Colon (tissue), 2 donors: ENCODE results near the gene IQGAP3.
"Not testable (repeated sequence)": the region's sequence is repeated elsewhere in the genome, so short reads cannot be mapped to it uniquely, and the experiment has no call there.

Source experiments
- FAIRE-seq: peaks from 2 replicates; lab custom pipeline; 2012; peaks lifted over from hg19 to GRCh38; lab: Jason Lieb, UNC
- donor health status: control.
- donor health status: control.

The IQGAP3 gene

DNA sequence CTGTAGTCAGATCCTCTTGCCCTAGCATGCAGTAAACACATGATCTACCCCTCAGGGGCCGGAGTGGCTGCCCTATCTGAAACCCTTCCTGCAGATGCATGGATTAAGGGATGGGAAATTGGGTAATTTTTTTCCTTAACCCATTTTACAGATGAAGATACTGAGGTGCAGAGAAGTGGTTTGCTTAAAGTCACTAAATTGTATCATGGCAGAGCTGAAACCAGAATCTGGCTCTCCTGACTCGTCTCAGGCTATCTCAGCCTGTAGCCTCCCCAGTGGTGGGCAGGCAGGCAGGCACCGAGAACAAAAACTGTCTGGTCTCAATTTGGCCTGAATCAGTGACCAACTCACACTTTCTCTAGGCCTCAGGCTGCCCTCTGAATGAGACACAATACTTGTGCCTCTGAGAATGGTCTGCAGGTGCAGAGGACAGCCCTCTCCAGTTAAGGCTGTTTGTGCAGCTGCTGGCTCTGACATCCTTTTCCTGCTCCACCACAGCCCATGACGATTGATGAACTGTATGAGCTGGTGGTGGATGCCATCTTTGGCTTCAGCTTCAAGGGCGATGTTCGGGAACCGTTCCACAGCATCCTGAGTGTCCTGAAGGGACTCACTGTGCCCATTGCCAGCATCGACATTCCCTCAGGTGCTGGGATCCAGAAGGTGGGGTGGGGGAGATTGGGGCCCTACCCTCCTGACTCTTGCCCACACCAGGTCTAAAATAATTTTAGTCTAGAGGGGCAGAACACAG is 20.7 kb upstream of the IQGAP3 start:
- no peak for FAIRE-seq

DNA sequence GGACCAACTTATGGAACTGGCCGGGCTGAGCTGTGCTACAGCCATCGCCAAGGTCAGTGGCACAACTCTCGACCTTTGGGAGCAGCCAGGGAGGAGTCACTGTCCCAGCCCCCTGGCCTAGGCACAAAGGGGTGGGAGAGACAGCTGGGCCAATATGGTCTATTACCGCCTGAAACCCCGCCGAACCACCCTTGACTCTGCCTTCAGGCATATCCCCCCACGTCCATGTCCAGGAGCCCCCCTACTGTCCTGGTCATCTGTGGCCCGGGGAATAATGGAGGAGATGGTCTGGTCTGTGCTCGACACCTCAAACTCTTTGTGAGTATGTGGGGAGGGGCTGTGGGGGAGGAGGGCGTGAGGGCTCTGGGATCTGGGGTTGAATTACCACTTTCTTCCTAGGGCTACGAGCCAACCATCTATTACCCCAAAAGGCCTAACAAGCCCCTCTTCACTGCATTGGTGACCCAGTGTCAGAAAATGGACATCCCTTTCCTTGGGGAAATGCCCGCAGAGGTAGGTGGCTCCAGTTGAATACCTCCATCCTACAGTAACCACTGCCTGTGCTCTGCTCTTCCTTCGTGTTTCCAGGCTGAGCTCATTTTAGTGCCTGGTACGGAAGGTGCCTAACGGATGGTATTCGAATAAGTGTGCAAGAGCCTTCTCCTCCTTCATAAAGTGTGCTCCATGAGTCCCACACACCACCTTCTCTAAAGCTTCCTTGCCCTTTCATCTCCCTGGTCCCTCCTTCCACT is 20.0 kb upstream of the IQGAP3 start:
- no peak for FAIRE-seq

- FAIRE-seq: no peak
These were observed 19.2 kb upstream of the IQGAP3 start, which contains the start of gene NAXE for GRCh38 chr1:156591432-156592157. TSS of gene NAXE (plus strand) at chr1:156591776. CDS start at chr1:156591805, 29 bp downstream.

DNA sequence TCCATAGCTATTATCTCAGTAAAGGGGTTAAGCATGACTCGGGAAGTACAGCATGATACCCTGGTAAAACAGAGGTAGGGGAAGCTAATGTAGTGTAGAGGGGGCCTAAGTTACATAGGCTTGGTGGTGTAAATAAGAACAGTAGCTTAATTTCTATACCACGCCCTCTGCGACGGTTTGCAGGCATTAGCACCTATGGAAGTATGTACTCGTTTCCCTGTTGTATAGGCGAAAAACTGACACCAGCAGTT is 18.7 kb upstream of the IQGAP3 start:
- no peak for FAIRE-seq

- no peak for FAIRE-seq
These were observed 18.2 kb upstream of the IQGAP3 start for GRCh38 chr1:156590326-156591180.

- FAIRE-seq: no peak
These were observed 17.2 kb upstream of the IQGAP3 start for GRCh38 chr1:156589546-156589945.

- FAIRE-seq: not testable (repeated sequence)
These were observed 15.6 kb upstream of the IQGAP3 start for GRCh38 chr1:156587927-156588326.

DNA sequence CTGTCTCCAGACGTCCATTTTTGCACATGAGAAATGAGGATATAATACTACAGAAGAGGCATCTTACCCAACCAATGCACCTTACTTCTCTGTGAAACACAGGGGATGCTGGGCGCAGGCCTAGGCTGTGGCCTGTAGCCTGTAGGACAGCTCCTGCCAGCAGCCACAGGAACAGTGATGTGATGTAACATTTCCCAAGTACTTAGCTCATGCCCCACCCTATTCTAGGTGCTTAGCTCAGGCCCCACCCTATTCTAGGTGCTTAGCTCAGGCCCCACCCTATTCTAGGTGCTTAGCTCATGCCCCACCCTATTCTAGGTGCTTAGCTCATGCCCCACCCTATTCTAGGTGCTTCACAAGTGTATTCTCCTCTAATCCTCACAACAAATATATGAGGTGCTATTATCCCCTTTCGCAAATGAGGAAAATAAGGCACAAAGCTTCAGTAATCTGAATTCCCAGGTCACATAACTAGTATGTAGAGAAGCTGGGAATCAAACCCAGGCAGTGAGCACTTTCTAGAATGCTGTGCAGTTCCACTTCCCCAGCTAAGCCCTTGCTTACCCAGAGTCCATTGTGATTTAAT is 14.6 kb upstream of the IQGAP3 start:
- FAIRE-seq: no peak

DNA sequence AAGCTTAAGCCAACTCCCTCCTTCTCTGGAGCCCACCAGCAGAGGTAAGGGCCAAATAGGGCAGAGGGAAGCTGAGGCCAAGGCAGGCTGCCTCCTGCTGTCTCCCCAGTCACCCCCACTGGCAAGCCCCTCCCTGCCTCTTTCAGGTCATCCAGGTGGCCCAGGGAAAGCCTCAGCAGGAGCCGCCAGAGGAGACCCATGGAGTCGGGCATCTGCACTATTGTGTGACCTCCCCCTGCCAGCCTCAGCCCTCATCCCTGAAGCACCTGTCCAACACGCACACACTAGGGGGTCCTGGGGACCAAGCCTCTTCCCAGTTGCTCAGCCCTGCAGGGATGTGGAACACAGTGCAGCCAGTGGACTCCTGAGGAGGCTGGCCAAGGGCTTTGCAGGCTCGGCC is 14.0 kb upstream of the IQGAP3 start:
- FAIRE-seq: no peak

GRCh38 chr1:156584813-156585212 is 12.4 kb upstream of the IQGAP3 start:
- no peak for FAIRE-seq

- FAIRE-seq: no peak
These were observed 11.7 kb upstream of the IQGAP3 start for GRCh38 chr1:156583821-156584622.

GRCh38 chr1:156582388-156583017 is 10.1 kb upstream of the IQGAP3 start:
- FAIRE-seq: no peak

DNA sequence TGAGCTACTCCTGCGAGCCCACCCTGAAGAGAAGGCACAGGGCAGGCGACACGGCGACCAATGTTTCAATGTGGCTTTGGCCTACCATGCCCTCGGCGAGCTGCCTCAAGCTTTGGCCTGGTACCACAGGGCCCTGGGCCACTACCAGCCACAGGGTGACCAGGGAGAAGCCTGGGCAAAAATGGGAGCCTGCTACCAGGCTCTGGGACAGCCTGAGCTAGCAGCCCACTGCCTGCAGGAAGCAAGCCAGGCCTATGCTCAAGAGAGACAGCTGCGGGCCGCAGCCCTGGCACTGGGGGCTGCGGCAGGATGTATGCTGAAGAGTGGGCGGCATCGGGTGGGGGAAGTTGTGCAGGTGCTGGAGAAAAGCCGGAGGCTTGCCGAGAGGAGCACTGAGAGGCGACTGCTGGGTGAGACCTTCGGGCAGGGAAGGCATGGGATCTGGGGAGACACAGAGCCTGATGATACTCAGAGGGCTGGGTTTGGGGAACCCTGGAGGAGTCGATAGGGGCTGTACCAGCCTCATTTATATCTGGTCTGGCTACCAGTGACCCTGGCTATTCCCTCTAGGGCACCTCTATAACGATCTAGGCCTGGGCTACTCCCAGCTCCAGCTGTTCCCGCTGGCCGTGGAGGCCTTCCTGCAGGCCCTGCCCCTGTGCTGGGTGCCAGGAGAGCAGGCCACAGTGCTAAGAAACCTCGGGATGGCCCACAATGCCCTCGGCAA is 9.5 kb upstream of the IQGAP3 start:
- FAIRE-seq: no peak

DNA sequence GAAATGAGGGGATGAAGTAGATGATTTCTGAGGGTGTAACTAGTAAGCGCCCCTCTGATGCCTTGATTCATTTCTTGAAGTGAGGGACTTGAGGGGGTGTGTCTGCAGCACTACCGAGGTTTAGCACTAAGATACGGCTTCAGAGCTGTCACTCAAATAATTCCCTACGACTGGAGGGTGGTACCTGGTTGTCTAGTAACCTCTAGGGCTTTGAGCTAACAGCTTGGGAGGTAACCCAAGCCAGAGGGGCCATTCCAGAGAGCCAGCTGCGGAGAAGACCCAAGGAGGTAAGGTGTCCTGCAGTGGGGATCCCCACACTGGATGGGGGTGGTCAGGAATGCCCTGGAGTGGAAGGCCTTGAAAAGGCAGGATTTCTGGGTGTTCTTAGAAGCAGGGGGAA is 7.1 kb upstream of the IQGAP3 start, which contains the start of gene TTC24:
Gene TTC24 (plus strand): TSS at position 252 of the 400 bp plus-strand sequence. CDS start 1,642 bp downstream, outside the sequence.
- FAIRE-seq: no peak

DNA sequence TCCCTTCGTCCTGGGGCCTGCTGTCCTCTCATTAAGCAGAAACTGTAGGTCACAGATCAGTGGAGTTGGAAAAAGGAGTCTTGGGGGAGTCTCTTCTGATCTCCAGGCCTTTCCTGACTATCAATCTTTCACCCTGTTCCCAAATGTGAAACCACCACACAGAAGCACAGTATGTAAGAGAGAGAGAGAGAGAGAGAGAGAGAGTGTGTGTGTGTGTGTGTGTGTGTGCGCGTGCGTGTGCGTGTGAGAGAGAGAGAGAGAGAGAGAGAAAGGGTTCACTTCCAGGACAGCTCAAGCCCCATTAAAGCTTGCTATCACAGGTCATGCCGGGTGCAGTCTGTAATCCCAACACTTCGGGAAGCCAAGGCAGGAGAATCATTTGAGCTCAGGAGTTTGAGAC is 5.7 kb upstream of the IQGAP3 start:
- FAIRE-seq: no peak

DNA sequence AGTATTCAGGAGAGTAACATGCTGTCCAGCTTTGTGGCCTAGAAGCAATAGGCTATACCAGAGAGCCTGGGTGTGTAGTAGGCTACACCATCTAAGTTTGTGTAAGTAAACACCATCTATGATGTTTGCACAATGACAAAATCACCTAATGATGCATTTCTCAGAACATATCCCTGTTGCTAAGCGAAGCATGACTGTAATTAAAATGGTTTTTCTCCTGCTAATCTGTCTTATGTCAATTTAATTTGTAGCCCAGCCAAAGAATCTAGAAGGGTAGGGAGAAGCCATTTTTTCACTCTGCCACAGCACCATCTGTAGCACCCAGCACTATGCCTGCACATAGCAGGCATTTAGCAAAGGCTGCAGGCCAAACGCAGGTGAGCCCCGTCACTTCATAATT is 5.2 kb upstream of the IQGAP3 start:
- no peak for FAIRE-seq

GRCh38 chr1:156574039-156574633 is 1.8 kb upstream of the IQGAP3 start:
- FAIRE-seq: no peak

- FAIRE-seq: no peak
These were observed 276 bp upstream of the IQGAP3 start for GRCh38 chr1:156572663-156573018.

DNA sequence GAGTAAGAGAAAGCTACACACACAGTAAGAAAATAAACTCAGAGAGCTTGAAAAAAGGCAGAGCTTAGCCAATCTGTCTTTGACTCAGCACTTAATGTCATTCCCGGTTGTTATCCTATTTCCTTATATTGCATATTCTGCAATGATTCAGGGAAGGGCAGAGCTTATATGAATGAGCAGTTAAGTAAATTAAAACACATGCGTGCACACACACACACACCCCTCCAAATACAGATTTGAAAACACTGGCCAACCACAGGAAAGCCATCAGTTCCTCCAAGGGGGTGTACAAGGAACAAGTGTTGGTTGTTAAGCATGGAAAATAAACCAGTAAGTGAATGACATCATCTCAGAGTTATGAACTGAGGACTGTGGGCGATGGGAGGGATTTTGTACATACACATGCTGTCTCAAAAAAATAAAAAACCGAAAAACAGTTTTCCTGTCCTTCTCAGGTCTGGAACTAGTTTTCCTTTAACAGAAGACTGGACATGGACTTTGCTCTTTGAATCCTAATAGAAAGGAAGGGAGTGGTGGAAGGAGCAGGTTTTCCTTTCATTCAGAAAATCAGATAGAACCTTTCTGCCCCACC is 1.0 kb downstream of the IQGAP3 start:
- no peak for FAIRE-seq
